NCI-H345 treated with DMSO at 0.1 percent for 48 hours (cell line): ENCODE measurements around the gene SLC39A11.

Experiments used
- DNase-seq: peaks from one replicate; lab custom pipeline; 2025; ENCODE audit not compliant: unreplicated experiment; lab: John Stamatoyannopoulos, UW

Gene SLC39A11

DNA sequence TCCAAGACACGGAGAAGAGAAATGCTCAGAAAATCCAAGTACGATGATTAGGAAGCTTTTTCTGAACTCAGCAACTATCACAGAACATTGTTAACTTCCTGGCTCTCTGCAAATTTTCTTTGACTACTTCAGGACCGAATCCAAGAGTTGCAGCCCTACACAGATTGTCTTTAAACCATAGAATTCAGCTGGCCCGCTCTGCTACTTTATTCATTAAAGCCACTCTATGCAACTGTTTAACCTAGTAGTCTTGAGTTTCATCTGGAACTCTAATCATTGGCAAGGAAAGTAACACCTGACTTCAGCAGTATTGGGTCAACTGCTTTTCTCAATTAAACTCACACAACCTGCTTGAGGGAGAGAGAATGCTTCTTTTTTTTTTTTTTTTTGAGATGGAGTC is 210.1 kb downstream of the SLC39A11 start:
- no peak for DNase-seq

DNA sequence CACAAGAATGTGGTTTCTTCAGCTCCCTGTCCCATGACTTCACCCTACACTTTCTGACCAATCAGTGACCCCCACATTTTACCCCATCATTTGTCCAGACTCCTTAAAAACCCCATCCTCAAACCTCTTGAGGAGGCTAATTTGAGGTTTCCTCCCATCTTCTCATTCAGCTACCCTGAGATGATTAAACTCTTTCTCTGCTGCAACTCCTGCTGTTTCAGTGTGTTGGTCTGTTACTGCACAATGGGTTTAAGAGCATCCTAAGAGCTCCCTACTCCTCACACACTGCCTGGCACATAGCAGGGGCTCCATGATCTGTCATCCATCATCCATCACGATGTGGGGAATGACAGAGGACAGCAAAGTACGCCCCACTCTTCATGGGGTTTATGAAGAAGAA is 212.6 kb downstream of the SLC39A11 start:
- no peak for DNase-seq

DNA sequence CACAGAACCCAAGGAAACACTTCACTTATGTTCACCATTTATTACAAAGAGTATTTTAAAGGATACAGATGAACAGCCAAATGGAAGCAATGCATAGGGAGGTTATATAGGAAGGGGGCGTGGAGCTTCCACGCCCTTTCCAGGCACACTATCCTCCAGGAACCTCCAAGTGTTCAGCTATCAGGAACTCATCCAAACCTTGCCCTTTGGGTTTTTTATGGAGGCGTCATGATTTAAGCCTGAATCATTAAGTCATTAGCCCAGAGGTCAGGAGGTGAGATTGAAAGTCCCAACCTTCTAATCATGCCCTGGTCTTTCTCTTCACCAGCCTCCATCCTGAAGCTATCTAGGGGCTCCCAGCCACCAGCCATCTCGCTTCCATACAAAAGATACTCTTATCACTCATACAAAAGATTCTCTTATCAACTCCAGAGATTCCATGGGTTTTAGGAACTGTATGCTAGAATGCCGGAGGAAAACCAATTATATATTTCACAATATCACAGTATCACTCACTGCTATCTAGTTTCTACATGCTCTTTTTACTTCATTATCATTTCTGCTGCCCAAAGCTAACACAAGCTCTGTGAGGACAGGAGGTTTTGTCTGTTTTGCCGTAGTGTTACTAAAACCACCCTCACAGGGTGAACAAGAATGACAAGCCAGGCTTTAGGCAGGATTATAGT is 213.4 kb downstream of the SLC39A11 start:
- DNase-seq, result no peak

DNA sequence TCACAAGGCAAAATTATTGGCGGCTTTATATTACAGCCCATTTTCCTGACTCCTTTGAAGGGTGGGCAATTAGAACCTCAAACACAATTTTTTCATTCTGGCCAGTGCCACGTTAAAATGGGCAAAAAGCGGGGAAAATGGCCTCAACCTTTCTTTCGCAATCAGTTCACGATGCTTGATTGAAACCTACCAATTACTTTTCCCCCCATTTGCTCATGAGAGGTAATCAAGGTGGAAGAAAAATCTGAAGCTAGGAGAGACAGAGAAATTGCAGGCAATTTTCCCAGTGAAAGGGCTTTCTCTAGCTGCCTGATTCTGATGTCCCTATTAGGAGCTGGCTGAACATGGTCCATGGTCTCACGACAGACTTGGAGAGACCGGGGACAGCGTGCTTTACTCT is 215.1 kb downstream of the SLC39A11 start:
- DNase-seq, result no peak

DNA sequence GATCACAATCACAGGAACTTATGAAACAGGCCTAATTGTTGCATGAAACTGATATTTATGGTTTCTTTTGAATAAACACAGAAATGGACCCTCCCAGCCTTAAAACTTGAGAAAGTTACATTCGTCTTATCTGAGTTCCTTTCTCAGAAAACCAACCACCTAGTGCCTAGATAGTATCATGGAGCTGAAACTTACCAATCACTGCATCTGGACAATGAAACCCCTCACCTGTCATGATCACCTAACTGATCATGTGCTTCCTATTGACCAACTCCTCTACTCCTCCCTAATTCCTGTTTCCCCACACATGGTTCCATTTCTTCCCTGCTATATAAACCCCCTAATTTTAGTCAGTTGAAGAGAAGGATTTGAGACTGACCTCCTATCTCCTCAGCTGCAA is 216.1 kb downstream of the SLC39A11 start:
- DNase-seq, result no peak

DNA sequence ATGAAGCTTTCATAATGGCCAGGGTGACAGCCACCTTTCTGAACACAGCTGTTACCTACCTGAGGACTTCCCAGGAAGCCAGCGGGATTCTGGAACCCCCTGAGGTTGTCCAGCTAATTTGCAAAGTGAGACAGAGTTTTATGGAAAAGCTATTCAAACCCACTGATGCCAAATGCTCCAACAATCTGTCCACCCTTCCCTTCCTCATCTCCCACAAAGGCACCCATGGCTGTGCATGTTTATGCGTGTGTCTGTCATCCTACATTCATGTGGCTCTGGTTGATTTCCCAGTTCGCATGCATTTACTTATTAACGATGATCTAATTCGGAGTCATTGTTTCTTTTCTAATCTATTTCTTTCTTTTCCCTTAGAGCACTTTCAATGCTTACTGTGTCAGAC is 217.1 kb downstream of the SLC39A11 start:
- DNase-seq, result no peak

DNA sequence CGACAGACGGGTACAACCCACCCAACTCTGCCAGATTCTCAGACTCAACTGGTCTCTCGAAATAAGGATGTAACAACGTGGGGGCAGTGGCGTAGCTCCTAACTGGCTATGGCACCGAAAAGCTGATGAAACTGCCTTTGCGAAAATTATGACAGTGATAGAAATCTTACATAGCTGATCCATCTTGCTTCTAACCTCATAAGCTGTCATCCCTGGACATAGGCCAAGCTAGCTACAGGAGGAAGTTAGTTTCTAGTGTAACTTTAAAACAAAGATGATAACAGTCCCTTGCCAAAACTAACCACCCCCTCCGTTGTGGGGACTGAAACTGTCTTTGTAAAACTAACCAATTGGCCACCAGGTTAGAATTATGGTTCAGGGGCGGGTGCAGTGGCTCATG is 220.1 kb downstream of the SLC39A11 start:
- DNase-seq, result no peak

DNA sequence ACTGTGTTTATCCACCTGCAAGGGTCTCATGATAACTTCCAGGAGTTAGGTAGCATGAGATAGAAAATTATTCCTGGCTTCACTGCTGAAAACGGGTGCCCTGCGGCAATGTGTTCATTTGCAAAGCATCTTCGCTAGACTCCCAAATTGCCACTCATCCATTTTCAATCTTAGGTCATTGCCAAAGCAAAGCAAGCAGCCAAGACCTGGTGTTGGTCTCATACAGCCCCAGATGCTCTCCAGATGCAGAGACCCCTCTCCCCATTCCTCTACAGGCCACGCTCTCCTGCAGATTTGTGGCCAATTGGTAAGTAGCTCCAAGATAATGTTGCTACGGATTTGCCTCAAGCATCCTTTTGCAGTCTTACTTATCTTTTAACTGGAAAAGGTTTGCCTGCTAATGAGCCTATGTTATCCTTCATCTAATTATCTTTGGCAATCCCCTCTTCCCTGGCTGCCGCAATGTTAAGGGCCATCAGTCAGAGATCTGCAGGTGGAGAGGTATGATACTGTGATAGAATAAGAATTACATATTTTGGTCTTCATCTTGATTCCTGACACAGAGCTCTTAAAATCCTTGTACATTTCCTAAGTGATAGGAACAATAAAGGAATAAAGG is 222.0 kb downstream of the SLC39A11 start:
- no peak for DNase-seq

DNA sequence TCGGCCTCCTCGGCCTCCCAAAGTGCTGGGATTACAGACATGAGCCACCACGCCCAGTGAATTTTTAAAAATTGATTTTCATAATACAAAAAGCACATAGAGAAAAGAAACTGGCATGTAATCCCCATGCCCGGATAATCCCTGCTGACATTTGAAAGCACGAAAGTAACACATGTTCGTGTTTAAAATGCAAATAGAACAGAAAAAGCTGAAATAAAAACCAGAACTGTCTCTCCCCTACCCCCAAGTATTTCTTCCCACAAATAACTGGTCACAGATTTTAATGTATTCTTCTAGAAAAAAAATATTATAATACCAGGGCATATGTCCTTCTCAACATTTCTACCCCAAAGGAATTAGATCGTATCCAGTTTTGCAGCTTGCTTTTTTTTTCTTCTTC is 222.9 kb downstream of the SLC39A11 start:
- no peak for DNase-seq

DNA sequence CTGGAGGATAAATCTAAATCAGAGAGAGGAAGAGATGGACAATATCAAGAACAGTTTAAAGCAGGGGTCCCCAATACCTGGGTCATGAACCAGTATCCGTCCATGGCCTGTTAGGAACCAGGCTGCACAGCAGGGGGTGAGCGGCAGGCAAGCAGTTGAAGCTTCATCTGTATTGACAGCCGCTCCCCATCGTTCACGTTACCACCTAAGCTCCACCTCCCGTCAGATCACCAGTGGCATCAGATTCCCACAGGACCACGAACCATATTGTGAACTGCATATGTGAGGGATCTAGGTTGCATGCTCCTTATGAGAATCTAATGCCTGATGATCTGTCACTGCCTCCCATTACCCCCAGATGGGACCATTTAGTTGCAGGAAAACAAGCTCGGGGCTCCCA is 226.5 kb downstream of the SLC39A11 start:
- DNase-seq, result no peak

DNA sequence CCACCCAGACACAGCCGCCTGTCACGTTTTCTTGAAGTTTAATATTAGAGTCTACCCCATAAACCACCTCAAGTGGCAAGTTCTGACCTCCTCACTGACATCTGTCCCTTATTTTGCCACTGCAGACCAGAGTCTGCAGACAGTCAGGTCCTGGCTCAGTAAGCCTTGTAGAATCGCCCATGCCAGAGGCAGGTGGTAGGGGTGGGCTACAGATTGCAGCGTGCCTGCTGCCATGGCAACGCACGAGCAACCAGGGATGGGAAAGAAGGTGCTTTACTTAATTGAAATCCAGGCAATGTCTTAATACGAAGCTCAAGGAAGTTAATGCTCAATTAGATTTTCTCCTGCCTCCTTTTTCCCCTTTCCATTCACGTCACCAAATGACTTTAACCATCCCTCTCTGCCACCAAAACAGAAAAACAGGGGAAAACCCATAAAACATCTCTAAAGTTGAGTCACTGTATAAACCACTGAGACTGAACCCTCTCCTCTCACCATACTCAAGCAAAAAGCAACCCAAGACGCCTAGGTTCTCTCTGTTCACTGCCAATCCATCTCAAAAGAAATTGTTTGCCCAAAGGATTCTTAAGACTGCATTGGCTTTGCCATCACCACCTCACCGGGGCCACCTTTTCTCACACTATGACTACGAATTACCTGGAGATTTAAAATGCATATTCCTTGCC is 228.8 kb downstream of the SLC39A11 start:
- no peak for DNase-seq

DNA sequence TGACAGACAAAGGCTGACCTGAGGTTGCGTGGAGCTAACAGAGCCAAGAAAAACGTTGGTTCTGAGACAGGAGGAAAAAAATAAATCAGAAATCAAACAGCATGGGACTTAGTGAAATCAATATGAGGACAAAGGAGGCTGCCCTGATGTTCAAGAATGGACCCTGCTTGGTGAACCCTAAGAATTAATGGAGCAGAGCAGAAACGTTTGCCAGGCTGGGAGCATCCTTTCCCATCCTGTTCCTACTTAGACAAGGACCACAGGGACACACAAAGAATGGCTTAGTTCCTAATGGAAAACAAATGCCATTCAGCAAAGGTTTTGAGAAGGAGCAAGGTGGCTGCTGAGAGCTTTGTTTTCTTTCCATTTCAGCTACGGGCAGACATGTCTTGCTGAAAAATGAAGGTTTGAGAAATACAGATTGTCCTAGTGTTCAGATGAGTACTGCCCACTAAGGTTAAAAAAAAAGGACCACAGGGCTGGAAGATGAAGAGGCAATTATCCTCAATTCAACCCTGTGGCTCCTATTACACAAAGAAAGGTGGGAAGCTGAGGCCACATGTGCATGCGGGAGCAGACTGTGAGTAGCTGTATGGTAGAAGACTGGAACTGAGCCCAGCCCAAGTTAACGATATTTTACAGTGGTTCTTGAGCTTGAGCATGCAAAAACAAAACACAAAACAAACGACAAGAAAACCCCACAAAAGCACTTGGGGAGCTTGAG is 230.1 kb downstream of the SLC39A11 start:
- DNase-seq, result no peak

DNA sequence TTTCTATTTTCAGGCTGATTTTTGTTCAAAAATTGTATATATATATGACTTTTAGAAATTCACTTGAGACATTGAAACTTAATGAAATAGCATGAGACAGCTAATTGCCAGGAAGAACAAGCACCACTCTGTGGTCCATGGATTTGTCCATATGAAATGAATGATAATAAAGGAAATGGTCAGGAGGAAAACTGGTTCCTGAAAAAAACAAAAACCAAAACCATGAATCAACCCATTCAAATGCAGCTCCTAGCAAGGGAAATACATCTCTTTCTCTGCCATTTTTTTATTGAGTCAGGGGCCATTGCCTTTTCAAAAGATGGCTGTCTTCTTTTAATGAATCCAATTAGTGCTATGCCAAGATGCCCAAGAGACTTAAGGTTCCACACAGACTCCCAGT is 230.7 kb downstream of the SLC39A11 start:
- no peak for DNase-seq

DNA sequence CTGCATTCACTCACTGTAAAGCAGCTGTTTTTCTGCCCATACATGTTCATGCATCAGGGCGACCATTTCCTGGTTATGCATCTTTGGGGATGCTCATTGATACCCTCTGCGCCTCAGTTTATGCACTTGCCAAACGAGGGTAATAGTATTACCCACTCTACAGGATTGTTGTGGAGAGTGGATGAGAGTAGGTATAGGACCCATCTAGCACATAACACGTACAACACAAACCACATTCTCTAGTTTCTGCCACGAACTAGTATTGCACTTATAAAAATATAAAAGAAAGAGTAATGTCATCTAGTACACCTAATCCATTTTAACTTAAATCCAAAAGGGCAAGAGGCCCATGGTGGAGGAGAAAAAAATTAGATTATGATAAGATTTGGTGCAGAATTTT is 231.7 kb downstream of the SLC39A11 start:
- no peak for DNase-seq

DNA sequence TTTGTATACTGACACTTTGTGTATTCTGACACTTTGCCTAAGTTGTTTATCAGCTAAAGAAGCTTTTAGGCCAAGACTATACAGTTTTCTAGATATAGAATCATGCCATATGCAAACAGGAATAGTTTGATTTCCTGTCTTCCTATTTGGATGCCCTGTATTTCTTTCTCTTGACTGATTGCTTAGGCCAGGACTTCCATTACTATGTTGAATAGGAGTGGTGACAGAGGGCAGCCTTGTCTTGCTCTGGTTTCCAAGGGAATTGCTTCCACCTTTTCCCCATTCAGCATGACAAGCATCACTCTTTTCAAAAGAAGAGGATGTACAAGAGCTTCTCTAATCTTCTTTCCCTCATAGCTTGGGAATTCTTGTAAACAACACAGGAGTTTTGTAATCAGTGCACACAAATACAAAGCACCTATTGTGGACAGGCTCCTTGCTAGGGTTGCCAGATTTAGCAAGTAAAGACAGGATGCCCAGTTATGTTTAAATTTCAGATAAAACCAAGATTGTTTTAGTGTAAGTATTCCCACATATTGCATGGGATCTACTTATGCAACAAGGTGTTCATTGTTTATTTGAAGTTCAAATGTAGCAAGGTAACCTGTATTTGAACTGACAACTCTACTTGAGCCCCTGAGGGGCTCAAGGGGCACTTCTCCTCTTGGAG is 233.5 kb downstream of the SLC39A11 start:
- no peak for DNase-seq

DNA sequence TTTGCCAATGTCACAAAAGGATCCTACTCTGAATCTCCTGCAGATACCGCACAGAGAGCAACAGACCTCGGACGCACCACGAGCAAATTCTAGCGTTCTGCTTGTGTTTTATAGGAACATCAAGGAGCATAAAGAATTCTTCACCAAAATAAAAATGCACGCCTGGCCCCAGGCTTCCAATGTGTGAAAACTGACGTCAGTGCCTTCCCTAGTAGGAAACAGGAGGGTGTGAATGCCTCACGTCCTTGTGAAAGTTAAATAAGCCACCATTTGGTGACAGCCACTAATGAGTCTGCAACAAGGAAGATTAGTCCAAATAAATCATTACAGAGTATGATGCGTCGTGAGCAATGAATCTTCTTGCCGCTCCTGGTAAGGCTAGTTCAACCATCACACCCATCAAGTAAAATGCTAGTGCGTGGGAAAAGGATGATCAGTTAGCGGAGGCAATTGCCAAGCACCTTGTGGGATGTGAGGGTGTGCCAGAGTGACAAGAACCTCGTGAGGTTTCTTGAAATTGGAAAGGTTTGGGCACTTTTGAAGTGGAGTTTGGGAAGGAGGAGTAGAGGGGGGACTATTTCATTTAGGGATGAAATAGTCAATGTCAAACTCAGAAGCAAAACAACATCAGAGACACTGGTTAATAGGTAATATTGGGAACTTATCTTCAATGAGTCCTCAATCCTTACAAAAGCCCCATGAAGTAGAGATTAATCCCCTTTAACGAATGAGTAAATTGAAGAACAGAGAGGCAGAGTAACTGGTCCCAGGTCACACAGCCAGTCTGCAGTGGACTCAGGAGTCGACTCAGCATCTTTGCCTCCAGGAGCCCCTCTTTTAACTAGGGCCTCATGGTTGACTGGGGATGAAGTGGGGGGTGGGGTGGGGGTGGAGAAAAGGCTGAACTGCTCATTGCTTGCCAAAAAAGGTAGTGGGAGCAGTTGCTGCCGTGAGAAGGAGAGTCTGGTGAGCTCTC is 238.8 kb downstream of the SLC39A11 start:
- DNase-seq, result no peak

DNA sequence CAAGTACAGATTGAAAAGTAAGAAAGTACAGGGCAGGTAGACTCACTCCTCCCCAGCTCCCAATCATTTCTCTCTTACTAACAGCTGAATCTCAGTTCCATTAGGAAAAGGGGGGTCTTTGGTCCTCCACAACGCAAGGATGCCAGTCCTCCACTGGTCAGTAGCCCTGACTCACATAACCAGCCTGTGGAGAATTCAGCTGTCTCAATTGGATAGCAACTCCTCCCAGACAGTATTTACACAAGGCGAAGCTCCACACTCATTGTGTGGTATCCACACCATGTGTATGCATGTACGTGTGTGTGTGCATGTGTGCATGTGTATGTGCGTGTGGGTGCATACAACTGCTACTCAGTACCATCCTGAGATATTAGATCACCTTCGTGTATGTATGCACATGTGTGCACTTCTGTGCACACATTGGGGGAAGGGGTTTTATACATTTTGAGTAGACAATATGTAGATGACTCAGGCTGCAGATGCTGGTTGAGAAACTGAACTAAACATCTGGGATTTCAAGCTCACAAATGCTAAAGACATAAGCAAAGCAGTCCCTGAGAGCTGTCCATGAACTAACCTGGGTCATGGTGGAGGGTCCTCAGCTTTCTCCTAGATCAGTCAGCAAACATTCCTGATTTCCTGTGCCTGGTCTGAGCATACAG is 240.1 kb downstream of the SLC39A11 start:
- DNase-seq, result no peak

DNA sequence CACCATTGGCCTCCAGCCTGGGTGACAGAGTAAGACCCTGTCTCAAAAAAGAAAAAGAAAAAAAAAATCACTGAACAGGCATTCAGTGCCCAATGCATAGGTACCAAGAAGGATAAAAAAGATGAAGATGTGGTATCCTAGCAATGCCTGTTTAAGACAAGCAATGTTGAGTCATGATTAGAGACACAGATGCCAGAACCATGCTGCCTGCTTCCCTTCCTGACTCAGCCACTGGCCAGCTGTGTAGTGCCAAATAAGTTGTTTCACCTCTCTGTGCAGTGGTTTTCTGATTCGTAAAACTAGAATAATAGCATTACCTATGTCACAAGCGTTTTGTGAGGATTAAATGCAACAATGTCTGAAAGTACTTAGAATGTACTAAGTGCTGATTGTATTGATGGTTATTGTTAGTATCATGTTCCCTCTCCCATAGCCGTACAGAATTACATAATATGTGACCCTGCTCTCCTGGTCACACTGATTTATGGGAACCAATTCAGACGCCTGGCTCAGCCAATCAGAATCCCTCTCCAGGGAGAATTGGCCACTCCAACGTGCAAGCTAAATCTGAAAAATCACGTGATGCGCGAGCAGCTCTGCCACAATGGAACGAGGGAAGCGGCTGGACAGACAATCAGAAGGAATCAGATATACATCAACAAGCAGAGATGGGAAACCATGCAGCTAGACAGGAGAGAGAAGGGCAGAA is 241.9 kb downstream of the SLC39A11 start:
- DNase-seq, result no peak

DNA sequence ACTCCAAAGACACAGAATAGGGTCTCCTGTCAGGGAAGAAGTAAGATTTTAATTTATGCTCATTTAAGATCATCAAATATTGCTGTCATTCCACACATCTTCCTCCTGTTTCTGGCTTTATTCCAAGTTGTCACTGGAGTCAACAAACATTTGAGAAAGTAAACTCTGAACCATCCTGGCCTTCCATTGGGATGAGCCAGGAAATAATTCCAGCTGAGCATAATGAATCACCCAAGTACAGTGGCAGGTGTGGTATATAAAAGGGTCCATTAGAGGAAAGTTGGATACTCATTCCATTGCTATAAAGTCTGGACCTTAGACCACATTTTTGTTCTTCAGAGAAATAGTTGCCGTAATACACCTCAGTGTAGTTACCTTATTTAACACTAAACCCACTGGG is 246.1 kb downstream of the SLC39A11 start:
- DNase-seq, result no peak
